ENCODE results near the gene FAM120A.

DNA sequence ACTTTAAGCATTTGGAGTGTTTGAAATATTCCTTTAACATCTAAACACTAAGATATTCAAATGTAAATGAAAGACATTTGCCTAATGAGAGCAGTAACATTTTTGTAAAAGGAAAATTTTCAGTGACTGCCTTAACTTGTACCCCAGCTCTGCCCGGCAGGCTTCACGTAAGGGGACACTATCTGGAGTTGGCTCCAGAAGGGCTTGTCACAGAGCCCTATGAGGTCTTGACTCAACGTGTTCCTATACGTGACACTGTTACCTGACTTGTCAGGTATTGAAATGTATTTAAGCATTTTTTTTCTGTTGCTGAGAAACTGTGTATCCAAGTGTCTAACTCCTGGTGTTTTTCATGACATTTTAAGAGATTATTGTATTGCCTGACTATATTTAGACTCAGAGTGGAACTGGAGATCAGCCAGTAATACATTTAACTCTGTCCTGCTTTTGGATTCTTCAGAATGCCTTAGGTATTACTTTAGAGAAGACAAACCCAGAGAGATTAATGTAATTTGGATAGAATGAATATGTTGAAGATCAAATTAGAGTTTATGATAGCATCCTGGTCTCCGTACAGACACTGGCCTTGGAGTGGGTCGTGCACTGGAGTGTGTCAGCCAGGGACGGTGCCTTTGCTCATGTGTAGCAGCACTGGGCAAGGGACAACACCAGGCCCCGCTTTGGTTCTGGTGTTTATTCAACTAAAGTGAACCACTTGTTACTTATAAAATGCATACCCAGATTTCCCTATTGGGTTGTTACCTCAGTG, 90.3 kb downstream of the FAM120A start:
- TF ChIP-seq, protein P1, sequence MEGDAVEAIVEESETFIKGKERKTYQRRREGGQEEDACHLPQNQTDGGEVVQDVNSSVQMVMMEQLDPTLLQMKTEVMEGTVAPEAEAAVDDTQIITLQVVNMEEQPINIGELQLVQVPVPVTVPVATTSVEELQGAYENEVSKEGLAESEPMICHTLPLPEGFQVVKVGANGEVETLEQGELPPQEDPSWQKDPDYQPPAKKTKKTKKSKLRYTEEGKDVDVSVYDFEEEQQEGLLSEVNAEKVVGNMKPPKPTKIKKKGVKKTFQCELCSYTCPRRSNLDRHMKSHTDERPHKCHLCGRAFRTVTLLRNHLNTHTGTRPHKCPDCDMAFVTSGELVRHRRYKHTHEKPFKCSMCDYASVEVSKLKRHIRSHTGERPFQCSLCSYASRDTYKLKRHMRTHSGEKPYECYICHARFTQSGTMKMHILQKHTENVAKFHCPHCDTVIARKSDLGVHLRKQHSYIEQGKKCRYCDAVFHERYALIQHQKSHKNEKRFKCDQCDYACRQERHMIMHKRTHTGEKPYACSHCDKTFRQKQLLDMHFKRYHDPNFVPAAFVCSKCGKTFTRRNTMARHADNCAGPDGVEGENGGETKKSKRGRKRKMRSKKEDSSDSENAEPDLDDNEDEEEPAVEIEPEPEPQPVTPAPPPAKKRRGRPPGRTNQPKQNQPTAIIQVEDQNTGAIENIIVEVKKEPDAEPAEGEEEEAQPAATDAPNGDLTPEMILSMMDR (IDR thresholded peaks at IDR 0.05; ENCODE audit: insufficient read depth, low read depth, low read length) = no peak
- no peak for TF ChIP-seq EZH2 (IDR thresholded peaks at IDR 0.05; ENCODE audit: insufficient read depth, low read length)
